Endothelial cell of hepatic sinusoid (primary cell): ENCODE data around the gene NEK7.

Experiments used
- in situ Hi-C: cut with HindIII; loops from 2 replicates; pipeline ENCODE4 v1.10.0; 2017; ENCODE audit warnings: low sequenced_read_pairs

The NEK7 gene

GRCh38 chr1:198141668-198142351, 15.0 kb upstream of the NEK7 start:
- in situ Hi-C loops, result no loop called here

DNA sequence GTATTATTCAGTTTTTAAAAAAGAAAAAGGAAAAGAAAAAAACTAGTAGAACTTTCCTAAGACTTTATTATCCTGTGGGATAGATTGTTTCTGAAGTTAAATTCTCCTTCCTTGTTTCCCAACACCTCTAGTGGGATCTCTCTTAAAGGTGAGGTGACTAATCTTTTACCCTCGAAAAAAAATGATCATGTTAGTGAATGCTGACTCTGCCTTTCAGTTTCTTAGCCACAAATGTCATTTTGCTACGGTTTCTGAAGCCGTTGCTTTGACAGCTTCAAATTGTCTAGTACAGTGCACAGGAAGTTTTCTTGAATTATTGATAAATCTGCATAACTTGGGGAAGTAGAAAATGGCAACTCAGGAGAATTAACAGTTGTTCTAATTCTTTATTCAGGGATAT, 13.0 kb upstream of the NEK7 start:
- in situ Hi-C loops, result no loop called here

- in situ Hi-C loops, result loop anchor here (5.0 kb wide), 1 partner anchor 60 kb away; no protein-coding TSS in a partner anchor
Measured at GRCh38 chr1:198147216-198147615, 9.6 kb upstream of the NEK7 start.

- in situ Hi-C loops, result no loop called here
Measured at GRCh38 chr1:198150369-198150768, 6.4 kb upstream of the NEK7 start.

DNA sequence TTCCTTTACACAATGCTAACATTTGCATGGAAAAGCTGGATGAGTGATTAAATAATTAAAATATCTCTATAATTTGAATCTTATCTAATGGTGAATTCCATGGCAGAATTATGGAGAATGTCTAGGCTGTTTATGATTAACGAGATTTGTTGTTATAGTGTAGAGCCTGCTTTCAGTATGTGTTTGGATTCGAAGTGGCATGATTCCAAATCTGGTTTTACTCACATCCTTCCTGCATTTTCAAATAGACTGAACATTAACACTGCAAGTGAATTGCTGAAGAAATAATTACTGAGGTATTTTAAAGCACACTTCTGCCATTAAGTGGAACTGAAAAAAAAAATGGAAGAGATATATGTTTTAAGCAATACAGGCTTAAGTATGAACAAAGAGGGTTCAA, 5.1 kb upstream of the NEK7 start:
- in situ Hi-C loops, result no loop called here

- in situ Hi-C loops, result no loop called here
Measured at GRCh38 chr1:198153103-198153502, 3.7 kb upstream of the NEK7 start.

DNA sequence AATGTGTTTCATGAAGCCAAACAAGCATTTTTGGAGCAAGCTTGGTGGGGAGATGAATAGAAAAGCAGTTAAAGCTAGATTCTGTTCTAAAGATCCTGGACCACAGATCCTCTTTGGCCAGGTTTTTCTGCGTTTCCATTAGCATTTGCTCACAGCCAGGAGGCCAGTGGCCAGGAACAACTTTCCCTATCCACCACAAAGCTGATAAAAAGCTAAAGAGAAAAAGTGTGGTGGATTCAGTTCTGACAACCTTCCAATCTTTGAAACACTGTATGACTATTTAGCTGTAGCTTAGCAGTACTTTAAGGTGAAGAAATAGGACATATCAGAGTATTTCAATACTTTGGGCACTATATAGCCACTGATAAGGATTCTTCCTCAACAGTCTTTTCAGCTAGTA, 3.0 kb upstream of the NEK7 start:
- in situ Hi-C loops, result no loop called here

DNA sequence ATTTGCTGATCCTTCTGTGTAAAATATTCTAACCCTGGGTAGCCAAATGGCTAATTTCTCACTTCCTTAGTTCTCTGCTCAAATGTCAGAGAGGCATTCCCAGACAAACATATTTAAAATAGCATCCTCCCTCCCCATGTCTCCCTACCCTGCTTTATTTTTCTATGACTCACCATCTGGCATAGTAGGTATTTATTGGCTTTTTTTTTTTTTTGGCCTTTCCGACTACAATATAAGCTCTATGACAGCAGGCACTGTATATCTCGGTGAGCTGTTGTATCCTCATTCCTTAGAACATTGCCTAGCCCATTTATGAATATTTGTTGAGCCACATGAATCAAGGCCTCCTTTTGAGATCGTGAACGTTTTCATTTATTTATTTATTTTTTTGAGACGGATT, 1.5 kb upstream of the NEK7 start:
- in situ Hi-C loops, result no loop called here

- in situ Hi-C loops, result no loop called here
Measured at GRCh38 chr1:198156111-198156744, 570 bp upstream of the NEK7 start.

DNA sequence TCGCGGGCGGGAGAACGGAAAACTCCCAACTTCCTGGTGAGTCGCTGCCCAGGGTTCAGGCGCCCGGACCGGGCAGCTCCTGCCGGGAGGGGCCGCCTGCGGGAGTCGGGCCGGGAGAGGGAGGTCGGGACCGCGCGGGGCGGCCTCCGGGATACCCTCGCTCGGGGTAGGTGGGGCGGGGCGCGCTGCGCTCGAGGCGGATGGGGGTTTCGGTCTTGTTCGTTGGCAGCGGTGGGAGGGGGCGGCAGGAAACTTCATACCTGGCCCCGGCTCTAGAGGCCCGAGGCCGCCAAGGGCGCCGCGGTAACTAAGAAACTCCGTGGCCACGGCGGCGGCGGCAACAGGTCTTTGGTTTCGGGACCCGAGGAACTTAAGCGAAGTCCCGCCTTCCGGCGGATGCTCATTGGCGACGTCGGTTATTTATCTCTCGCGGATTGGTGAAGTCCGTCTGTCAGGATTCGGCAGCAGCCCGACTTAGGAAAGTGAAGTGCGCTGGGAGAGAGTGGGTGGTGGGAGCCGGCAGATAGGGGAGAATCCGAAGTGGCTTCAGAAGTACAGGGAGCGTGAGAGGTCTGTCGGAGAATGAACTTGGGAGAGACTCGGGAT, 546 bp downstream of the NEK7 start:
- in situ Hi-C loops, result no loop called here

DNA sequence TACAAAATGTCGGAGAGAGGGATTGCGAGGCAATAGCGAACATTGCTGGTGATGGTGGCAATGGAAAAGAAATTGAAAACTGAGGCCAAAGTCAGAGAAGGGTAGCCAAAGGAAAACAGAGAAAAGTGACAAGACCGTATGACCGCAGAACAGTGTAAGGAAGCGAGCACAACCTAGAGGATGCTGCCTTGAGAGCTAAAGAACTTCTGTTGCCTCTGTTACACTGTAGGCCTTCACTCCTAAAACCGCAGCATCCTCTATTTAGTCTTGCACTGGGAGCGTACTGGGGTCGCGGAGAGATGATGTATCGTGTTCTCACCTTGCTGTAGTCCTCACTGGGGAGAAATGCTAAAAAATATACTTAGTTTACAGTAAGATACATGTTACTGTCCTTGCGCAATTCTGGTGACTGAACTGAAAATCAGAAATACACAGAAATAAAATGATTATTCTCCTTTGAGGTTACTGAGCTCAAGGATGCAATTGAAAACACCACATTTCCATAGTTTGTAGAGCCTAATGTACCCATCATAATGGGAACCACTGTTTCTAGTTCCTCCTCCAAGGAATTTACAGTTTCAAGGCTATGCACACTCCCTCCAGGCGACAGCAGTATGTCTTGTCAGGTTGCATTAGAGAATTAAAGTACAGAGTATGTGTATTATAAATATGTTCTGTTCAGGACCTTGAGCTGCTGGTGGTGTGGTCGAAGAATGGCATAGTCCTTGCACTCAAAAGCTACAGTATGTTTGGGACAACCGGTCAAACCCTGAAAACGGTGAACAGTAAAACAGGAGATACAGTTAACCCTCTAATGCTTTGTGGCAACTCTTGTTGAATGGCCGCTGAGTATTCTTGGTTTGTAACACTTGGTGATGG, 1.3 kb downstream of the NEK7 start:
- in situ Hi-C loops, result no loop called here

DNA sequence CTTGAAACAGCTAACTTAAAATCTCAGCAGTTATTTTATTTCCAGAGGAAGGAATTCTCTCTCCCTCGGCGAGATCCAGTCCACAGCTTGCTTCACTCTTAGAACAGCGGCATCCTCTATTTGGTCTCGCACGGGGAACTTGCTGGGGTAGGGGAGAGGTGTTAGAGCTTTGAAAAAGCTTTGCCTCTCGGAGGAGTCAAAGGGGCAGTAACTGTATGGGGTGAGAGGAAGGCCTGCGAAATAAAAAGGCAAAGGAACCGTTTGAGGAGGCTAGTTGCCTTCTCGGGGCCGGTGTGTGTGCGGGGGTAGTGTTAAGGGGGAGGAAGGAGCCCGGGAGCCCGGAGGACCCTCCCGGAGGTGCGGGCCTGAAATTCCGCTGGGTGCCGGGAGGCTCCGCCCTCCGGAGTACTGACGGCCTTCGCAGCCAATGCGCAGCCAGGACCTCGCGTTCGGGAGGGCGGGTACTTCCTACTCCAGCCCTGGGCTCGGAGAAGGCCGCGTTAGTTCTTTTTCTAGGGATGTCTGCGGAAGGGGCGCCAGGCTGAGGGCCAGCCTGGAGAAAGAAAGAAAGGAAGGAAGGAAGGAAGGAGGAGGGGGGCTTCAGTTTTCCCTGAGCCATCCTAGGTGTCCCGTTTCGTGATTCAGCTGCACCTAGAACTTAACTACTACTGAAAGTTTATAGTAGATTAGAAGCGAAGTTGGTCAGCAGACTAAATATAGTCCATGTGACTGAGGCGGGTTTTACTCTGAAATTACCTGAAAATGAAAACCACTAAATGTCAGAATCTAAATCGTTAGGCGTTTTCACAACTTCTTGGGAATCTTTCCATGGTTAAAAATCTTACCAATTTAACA, 2.2 kb downstream of the NEK7 start:
- in situ Hi-C loops, result no loop called here

DNA sequence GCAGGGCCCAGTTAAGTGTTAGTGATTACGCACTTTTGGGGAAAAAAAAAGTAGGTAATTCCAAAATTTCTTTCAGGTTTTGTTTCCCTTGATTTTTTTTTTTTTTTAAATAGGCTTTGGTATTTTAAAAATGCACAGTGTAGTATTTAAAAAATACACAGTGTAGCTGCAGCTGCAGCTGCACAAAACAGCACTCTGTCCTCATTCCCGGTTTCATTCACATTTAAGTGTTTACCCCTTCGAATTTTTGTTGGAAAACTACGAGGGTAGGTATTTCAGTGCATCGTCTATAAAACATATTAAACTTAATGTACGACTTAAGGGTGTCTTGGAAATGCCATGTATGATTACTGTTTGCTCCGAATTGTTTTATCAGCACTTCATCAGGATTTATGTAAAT, 3.4 kb downstream of the NEK7 start:
- in situ Hi-C loops, result no loop called here

DNA sequence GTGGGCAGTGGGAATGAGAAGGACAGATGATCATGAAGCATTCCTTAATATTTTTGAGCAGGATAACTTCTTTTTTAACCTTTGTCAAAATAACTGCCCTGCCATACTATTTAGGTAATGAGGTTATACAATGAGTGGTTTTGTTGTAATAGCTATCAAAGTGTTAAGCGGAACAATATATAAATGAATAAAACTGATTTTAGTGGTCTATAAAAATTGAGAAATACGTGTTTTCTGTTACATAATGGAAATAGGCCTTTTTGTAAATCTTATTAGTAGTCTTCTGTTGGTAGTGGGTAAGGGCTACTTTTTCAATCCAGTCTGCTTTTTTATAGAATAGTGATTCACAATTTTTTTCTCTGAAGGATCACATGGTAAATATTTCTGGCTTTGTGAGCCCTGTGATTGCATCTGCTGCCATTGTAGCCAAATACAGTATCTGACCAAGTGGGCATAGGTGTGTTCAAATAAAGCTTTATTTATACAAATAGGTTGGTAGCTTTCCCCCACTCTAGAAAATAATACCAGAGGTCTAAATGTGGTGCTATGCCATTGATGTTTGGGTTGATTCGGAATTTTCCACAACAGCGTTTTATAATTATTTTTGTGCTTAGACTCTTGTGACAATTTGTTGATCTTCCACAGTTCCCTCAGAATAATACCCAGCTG, 4.3 kb downstream of the NEK7 start:
- in situ Hi-C loops, result no loop called here

GRCh38 chr1:198161718-198162090, 4.9 kb downstream of the NEK7 start:
- in situ Hi-C loops, result no loop called here

DNA sequence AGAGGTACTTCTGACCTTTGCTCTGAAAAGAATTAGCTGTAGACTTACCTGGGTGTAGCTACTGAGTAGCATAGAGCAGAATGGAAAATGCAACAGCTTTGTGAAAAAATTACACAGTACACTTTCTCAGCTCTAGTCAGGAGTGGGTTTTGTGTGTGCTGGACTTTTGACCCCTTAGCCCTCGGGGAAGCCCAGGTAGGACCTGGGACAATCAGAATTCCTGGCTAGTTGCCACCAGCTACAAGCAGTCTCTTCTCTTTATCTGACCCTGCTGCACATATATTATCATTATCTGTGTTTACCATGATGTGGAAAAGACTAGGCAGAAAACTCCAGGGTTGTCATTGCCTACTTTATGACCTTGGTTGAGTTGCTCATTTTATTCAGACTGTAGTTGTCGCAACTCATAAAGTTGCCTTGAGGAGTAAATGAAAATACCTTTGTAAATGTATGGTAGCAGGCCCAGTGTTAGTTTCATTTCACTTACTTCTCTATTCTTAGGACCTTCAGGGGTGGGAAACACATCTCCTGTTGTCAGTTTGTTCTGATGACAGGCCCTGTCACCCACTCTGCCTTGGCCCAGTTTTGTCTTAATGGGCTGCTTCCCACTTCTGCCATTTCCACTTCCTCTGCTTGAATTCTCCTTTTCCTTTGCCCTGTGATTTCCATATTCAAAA, 5.4 kb downstream of the NEK7 start:
- in situ Hi-C loops, result no loop called here

DNA sequence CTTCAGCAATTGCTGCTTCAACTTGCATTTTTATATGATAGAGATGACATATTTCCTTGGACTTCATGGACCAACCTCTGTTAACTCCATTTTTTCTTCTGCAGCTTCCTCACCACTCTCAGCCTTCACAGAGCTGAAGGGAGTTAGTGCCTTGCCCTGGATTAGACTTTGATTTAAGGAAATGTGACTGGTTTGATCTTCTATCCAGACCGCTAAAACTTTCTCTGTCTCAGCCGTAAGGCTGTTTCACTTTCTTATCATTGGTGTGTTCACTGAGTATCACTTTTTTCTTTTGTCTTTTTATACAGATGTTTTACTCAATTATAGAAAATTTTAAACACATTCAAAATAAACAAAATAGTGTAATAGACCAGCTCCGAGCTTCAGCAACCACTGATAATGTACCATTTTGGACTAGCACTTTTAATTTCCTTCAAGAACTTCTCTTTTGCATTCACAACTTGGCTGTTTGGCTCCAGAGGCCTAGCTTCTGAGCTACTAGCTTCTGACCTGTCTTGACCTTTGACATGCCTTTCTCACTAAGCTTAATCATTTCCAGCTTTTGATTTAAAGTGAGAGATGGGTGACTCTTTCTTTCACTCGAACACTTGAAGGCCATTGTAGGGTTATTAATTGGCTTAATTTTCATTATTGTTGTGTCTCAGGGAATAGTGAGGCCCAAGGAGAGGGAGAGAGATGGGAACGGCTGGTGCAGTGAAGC, 9.3 kb downstream of the NEK7 start:
- in situ Hi-C loops, result no loop called here

- in situ Hi-C loops, result no loop called here
Measured at GRCh38 chr1:198166900-198167299, 10.1 kb downstream of the NEK7 start.

DNA sequence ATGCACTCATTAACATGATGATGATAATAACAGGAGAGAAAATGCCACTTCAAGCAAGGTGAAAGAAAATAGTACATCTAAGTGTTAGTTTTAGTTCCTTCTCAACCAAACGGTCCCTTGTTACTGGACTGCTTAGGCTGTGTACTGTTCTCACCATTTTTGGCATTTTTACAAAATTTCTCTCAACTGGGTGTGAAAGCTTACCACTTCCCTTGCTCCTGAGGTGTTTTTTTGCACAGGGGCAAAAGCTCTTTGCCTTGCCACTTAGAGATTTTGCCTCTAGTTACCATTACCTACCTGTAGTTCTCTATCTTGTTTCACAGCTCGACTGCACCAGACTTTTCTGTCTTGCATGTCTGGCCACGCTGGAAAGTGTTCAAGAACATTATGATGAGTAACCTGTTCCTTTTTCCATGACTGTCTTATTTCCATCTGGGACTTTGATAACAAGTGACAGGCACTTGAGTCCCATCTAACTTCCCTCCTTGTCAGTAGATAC, 10.7 kb downstream of the NEK7 start:
- in situ Hi-C loops, result no loop called here
